ENCODE measurements around the gene ZRSR2. TPM values are rescaled to one million over a fixed set of nuclear protein-coding genes. Genes with fewer than 3 reads are reported as not detected.

Gene ZRSR2
- total RNA-seq, 1 experiment from 2014 or later = 4.6 TPM

DNA sequence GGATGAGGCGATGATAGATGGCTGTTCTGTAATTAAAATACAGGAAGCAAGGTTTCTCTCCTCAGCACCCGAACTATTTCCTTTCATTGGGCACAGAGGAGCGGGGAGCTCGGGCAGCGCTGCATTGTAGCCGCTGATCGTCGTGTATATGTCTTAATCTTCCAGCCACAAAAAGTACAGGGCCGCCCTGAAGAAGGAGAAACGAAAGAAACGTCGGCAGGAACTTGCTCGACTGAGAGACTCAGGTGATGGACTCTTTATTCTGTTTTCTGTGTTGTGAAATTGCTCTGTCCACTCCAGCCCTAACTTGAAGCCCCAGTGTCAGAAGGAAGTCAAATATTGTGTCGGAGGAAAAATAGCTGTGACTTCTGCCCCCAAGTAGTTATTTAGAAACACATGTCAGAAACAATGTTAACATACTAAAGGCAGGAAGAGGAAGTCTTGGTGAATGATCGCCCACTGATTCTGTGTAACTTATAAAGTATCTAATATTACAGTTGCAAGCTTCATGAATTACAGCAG is 546 bp downstream of the ZRSR2 start:
- H2AFZ ChIP-seq (ENCODE audit: low read depth, low read length, poor library complexity, severe bottlenecking) = peak overlapping the region; percentile 68
- no peaks in the 10 kb centered on the region for H3K36me3 ChIP-seq (ENCODE audit: control insufficient read depth in 1 of 2, insufficient read depth in 2 of 2, low read length in 2 of 2)
- H3K9ac ChIP-seq (ENCODE audit: low read length) = peak overlapping the region; percentile 68
- no peaks in the 10 kb centered on the region for H3K9me2 ChIP-seq (ENCODE audit: insufficient read depth)
- H3K4me2 ChIP-seq (ENCODE audit: low read length) = peak overlapping the region; percentile 69
- H3K4me3 ChIP-seq (replicated peaks in 1 of 2; ENCODE audit: low read depth in 1 of 2, low read length in 2 of 2) = peak overlapping the region; percentile 73 to 74
- H3K27ac ChIP-seq (ENCODE audit: low read depth, low read length) = peak overlapping the region; percentile 75
- peaks cover 4 to 5% of the 10 kb centered on the region in 2 experiments; a peak in 2 of 4 replicates for H3K4me1 ChIP-seq (ENCODE audit: control insufficient read depth in 1 of 2, insufficient read depth in 2 of 2, low read length in 2 of 2)
- no peaks in the 10 kb centered on the region for H3K27me3 ChIP-seq (ENCODE audit: insufficient read depth, low read length)
- no peak for ATAC-seq
- H3K9me3 ChIP-seq (ENCODE audit: control insufficient read depth in 1 of 2, insufficient read depth in 1 of 2, low read depth in 1 of 2, low read length in 2 of 2) = no peaks in the 10 kb centered on the region
- no peaks in the 10 kb centered on the region for H4K20me1 ChIP-seq (ENCODE audit: insufficient read depth)
- CTCF ChIA-PET = no interaction called here
- RAD21 ChIA-PET (ENCODE audit: low non-redundant PET in 1 of 2, low total read pairs in 2 of 2, uncharacterized antibody in 2 of 2, unreplicated experiment in 2 of 2) = no interaction called here
- intact Hi-C loops (cut with micrococcal nuclease) = no loop called here
- DNase-seq (ENCODE audit: low read depth, low spot score) = no peak
- POLR2A ChIA-PET = no interaction called here
- no peak for TF ChIP-seq CEBPB (IDR thresholded peaks at IDR 0.05; ENCODE audit: low read depth)
- no peak for TF ChIP-seq SIN3A (IDR thresholded peaks at IDR 0.05; ENCODE audit: low read depth)
- TF ChIP-seq TCF7L2 (IDR thresholded peaks at IDR 0.05; ENCODE audit: borderline replicate concordance, extremely low read depth, insufficient read depth, insufficient read length) = no peak
- no peak for TF ChIP-seq POLR2A (IDR thresholded peaks at IDR 0.05; ENCODE audit: borderline replicate concordance, extremely low read depth, insufficient read depth, insufficient read length)
- no peak for TF ChIP-seq RAD21 (IDR thresholded peaks at IDR 0.05; ENCODE audit: low read depth)
- TF ChIP-seq JUND (IDR thresholded peaks at IDR 0.05) = no peak
- no peak for TF ChIP-seq ELF1 (IDR thresholded peaks at IDR 0.05; ENCODE audit: borderline replicate concordance, low read depth)
- no peak for TF ChIP-seq EZH2phosphoT487 (IDR thresholded peaks at IDR 0.05; ENCODE audit: borderline replicate concordance)
- TF ChIP-seq ZBTB33 (IDR thresholded peaks at IDR 0.05; ENCODE audit: extremely low read depth, insufficient replicate concordance, low read length) = no peak
- TF ChIP-seq ZFX (IDR thresholded peaks at IDR 0.05) = no peak
- TF ChIP-seq POLR2AphosphoS5 (IDR thresholded peaks at IDR 0.05; ENCODE audit: low read depth, low read length) = no peak
- TF ChIP-seq CTCF (IDR thresholded peaks at IDR 0.05 in 2 of 3, conservative IDR thresholded peaks at IDR 0.05 in 1 of 3; ENCODE audit: borderline replicate concordance in 1 of 3, insufficient read depth in 1 of 3, low read depth in 2 of 3, low read length in 2 of 3) = no peak
- H3K79me2 ChIP-seq (ENCODE audit: insufficient read depth, low read length) = no peaks in the 10 kb centered on the region
- BruUV-seq (replicated peaks) = TSS peak; percentile 80

Data from HCT116 (cell line).